ENCODE data around the gene RAB3IL1. TPM values are rescaled to one million over a fixed set of nuclear protein-coding genes. Genes with fewer than 3 reads are reported as not detected.
A peak's percentile ranks its signal among the peaks of the same experiment; 100 is the strongest.

Gene RAB3IL1
- total RNA-seq, 1 donor from 2014 or later = 11.1 TPM

DNA sequence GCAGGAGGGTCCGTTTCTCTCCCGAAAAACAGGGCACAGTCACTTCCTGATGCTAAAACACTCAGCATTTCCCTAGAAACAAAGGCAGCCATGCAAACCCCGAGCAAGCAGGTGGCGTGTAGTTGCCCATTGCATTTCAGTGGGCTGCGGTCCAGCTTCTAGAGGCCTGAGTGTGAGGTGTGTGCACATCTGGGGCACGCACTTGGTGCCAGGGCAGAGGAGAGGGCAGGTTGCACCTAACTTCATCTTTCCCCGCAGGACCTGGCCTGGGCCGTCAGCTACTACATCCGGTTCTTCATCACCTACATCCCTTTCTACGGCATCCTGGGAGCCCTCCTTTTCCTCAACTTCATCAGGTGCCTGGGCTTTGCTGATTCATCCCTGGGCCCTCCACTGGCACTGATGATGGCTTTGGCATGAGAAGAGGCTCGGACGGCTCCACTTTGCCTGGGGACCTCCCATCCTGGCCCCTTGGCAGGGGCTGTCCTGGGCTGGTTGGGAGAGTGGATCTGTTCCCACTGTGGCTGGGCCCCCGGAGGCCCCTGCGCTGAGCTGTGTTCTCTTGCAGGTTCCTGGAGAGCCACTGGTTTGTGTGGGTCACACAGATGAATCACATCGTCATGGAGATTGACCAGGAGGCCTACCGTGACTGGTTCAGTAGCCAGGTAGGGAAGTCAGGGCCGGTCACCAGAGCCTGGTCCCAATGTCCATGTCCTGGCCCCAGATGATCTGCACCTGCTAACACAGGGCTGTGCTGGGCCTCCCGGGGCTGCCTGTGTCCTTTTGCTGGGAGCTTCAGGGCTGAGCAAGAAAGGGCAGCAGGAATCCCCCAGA lies 54.4 kb downstream of the RAB3IL1 start:
- no peak for ATAC-seq
- intact Hi-C loops (cut with micrococcal nuclease) = no loop called here

GRCh38 chr11:61861634-61862033 lies 55.7 kb downstream of the RAB3IL1 start:
- ATAC-seq (peak; percentile 85), DNase-seq (peak; percentile 72)
- intact Hi-C loops (cut with micrococcal nuclease) = no loop called here

More for the DNA sequence above, 54.4 kb downstream of the RAB3IL1 start:
- DNase-seq = no peak

DNA sequence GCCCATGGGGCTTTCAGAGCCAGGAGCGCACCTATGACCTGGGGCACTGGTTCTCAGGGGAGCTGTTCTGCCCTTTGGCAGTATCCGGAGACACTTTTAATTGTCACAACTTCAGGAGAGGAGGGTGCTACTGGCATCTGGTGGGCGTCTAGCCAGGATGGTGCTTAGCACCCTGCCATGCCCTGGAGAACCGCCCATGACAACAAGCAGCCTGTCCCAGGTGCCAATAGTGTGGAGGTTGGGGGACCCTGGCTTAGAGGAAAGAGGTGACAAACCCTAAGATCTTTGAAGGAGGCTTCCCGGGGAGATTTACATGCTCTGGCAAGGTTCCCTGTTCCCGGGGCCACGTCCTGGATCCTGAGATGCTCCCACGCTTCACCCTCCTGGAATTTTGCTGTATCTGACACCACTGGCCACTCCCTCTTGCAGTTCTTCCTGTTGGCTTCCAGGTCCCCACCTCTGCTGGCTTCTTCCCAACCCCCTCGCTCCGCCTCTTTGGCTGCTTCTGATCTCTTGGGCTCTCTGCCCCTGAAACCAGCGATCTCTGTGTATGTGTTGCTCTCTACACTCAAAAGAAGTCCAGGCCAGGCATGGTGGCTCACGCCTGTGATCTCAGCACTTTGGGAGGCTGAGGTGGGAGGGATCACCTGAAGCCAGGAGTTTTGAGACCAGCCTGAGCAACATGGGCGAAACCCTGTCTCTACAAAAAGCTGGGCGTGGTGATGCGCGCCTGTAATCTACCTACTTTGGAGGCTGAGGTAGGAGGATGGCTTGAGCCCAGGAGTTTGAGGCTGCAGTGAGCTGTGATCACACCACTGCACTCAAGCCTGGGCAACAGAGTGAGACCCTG lies 57.1 kb downstream of the RAB3IL1 start:
- DNase-seq (peak; percentile 88), ATAC-seq (peak; percentile 80)

DNA sequence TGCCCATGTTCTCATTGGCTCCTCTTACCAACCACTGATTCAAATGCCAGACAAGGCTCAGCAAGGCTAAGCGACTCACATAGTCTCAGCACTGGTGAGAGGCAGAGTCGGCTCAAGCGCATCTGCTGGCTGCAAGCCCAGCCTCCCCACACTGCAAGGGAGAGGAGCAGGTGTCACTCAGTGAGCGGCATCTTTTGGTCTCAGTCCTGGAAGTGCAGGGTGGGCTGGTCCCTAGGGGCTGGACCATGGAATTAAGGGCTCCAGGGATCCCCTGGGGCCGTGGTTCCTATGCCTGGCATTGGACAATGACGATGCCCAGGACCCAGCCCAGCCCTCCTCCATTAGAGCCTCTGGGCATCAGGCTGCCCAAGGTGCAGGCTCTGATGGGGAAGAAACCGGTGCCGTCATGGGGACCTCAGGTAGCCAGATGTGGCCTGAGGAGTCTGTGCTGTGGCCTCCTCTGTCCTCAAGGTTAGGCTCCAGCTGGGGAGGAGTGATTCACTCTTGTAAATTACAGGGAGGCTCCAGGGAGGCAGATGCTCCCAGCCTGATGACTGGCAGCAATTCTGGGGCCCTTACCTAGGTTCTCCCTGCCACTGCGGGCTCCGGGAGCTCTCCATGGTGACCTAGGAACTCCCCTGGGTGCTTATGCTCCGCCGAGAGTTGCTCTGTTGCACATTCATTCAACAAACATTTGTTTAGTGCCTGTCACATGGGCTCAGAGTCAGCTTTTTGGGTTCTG lies 61.3 kb downstream of the RAB3IL1 start:
- intact Hi-C loops (cut with micrococcal nuclease) = no loop called here
- DNase-seq (no peak), ATAC-seq (no peak)

More for the DNA sequence above, 57.1 kb downstream of the RAB3IL1 start:
- intact Hi-C loops (cut with micrococcal nuclease) = no loop called here

- DNase-seq (no peak), ATAC-seq (no peak)
Measured at GRCh38 chr11:61854966-61855714, 62.2 kb downstream of the RAB3IL1 start.

DNA sequence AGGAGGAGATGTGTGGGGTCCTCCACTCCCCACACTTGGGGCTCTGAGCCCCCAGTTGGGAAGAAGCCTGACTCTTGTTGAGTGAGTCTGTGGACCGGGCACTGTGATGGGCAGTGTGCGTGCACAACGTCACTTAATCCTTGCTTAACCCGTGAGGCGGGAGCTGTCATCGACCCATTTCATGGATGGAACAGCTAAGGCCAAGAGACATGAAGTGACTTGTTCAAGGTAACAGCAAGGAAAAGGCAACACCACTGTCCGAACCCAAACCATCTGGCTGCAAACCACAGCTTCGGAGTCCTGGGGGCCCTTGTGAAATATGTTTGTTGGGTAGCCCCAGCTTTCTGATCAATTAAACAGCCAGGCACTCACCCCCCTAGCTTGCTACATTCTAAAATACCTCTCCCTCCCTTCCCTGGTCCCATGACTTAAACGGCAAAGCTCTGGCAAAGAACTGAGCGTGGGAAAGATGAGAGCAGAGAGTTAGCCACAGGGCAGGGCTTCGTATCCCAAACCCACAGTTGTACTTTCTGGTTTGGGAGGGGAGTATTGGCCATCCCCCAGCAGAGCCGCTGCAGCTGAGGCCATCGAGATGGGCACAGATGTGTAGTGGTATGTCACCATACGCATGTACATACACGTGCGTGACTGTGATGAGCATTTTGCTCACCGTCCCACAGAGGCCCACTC lies 63.0 kb downstream of the RAB3IL1 start:
- ATAC-seq (no peak), DNase-seq (no peak)
- intact Hi-C loops (cut with micrococcal nuclease) = no loop called here

More at GRCh38 chr11:61854966-61855714, 62.2 kb downstream of the RAB3IL1 start:
- intact Hi-C loops (cut with micrococcal nuclease) = no loop called here

DNA sequence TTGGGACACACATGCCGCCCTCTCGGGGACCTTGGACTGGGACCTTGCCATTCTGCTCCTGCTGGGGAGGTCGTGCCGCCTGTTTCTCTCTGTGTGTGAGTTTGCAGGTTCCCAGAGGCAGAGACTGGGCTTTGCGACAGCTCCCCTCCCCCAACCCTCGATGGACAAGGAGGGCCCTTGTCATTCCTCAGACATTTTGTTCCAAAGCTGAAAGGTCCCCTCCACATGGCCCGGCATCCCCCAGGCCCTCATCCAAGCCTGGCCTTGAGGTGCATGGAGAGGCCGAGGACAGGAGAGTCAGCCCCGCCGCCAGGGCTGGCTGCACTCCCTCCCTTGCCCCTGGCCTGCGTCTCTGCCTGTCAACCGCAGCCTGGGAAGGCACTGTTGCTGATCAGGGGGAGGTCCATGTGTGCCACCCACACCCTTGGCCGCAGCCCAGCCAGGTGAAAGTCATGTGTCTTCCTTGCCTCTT lies 63.6 kb downstream of the RAB3IL1 start:
- ATAC-seq = peak; percentile 31
- DNase-seq = no peak
- intact Hi-C loops (cut with micrococcal nuclease) = no loop called here

GRCh38 chr11:61851900-61852295 lies 65.5 kb downstream of the RAB3IL1 start:
- ATAC-seq (no peak), DNase-seq (no peak)
- intact Hi-C loops (cut with micrococcal nuclease) = no loop called here

- intact Hi-C loops (cut with micrococcal nuclease) = no loop called here
- DNase-seq = peak; percentile 87
- ATAC-seq = peak; percentile 93
Measured at GRCh38 chr11:61851113-61851899, 66.1 kb downstream of the RAB3IL1 start.

DNA sequence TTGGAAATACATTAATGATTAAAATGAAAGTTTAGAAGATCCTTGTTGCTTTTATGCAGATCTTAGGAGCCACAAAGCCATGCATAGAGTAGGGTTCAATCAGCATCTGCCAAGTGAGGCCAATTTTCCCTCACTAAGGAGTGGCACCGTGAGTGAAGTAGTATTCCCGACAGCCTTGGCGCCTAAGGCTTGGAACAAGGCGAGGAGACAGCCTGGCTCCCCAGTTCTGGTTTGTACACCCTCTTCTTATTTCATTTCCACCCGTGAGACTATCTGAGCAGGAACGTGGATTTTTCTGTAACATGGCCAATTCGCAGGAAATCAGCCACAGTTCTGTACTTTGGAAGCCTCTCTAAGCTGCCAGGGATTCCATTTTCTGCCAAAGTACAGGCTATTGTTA lies 66.7 kb downstream of the RAB3IL1 start:
- intact Hi-C loops (cut with micrococcal nuclease) = no loop called here
- ATAC-seq (peak; percentile 18), DNase-seq (no peak)

GRCh38 chr11:61848631-61849030 lies 68.7 kb downstream of the RAB3IL1 start:
- intact Hi-C loops (cut with micrococcal nuclease) = no loop called here
- DNase-seq (no peak), ATAC-seq (no peak)

DNA sequence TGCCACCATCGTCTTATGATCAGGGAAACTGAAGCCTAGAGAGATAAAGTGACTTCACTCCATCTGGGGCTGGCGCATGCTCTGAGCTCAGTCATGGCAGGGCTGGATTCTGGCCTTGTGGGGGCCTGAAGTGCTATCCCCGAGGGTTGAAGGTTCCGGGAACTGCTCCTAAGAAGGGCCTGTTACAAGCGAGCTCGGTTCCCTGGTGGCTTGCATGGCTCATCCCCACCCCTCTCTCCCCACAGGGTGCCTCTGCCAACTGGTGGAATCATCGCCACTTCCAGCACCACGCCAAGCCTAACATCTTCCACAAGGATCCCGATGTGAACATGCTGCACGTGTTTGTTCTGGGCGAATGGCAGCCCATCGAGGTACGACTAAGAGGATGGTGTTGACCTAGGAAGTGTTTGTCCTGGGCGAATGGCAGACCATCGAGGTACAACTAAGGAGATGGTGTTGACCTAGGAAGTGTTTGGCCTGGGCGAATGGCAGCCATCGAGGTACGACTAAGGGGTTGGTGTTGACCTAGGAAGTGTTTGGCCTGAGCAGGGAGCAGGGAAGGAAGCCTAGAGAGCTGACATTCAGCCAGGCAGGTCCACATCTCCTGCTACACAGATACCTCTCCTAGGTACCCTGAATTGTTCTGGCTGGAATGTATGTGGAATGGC lies 69.3 kb downstream of the RAB3IL1 start:
- ATAC-seq (no peak), DNase-seq (no peak)
- intact Hi-C loops (cut with micrococcal nuclease) = no loop called here

Small RNA genes lying within 50 kb of the gene (microRNA-seq; reads per million reads assigned to microRNA genes)
- not detected for gene MIR6746 (ENCODE audit: borderline number of aligned reads)

Other genes starting within 250 kb of the RAB3IL1 start
- gene DAGLA, start 237.2 kb downstream of the RAB3IL1 start, total RNA-seq = 5.5 TPM
- gene MYRF, start 164.9 kb downstream of the RAB3IL1 start, total RNA-seq = 2.1 TPM
- gene TMEM258, start 125.0 kb downstream of the RAB3IL1 start, total RNA-seq = 130 TPM
- 6.4 TPM for gene FEN1, start 124.7 kb downstream of the RAB3IL1 start, total RNA-seq
- 26.3 TPM for gene FADS1, start 100.6 kb downstream of the RAB3IL1 start, total RNA-seq
- 24.7 TPM for gene FADS2, start 89.3 kb downstream of the RAB3IL1 start, total RNA-seq
- 69.7 TPM for gene FADS3, start 26.0 kb downstream of the RAB3IL1 start, total RNA-seq
- gene BEST1, start 32.8 kb upstream of the RAB3IL1 start, total RNA-seq = 1.1 TPM
- 2,305 TPM for gene FTH1, start 50.1 kb upstream of the RAB3IL1 start, total RNA-seq
- 11.6 TPM for gene INCENP, start 206.4 kb upstream of the RAB3IL1 start, total RNA-seq